GM18870 (cell line): ENCODE results near the gene GLRB.
"Not testable (repeated sequence)": the region's sequence is repeated elsewhere in the genome, so short reads cannot be mapped to it uniquely, and the experiment has no call there.

ENCODE experiments used
- ATAC-seq: cut with Tn5 transposase; IDR thresholded peaks from one replicate; pipeline ENCODE4 v1.9.1; 2021; ENCODE audit warnings: moderate library complexity; ENCODE audit not compliant: unreplicated experiment

GLRB gene

GRCh38 chr4:157075811-157076577, at the start of gene GLRB:
Gene GLRB, plus strand, starts transcription at chr4:157076150. Its CDS starts 1,875 bp downstream, at chr4:157078025.
- no peak for ATAC-seq

DNA sequence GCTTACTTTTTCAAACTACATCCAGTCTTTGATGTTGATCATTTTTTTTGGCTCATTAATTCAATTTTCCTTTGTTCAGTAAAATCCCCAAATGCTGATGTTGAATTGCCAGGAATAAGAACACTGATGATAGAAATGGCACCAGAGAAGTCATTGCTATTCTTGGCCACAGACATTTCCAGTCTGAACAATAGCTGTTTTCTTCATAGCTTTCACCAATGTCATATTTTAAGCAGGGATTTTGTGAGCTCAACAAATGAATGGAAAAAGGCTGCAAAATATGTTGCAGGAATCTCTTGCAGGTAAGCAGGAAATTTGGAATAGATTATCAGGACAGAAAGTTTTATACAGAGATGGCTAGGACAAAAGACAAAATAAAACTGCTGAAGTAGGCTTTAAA, 40.5 kb upstream of the GLRB start:
- no peak for ATAC-seq

DNA sequence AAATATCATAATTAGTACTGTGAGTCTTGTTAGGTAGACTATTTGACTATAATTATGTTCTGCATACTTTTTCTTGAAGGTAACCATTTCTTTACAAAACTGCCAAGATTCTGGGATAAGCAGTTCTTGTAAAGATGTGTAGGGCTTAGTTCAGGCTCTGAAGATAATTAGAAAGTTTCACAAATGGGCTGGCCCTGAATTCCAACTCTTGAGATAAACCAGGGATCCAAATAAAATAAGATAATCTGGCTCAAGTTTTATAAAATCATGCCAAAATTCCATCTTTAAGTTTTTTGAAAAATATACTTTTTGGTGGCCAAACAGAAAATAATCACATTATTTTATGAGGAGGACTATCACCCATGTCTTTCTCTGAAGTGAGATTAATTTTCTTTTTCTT, 35.5 kb upstream of the GLRB start:
- ATAC-seq = no peak

DNA sequence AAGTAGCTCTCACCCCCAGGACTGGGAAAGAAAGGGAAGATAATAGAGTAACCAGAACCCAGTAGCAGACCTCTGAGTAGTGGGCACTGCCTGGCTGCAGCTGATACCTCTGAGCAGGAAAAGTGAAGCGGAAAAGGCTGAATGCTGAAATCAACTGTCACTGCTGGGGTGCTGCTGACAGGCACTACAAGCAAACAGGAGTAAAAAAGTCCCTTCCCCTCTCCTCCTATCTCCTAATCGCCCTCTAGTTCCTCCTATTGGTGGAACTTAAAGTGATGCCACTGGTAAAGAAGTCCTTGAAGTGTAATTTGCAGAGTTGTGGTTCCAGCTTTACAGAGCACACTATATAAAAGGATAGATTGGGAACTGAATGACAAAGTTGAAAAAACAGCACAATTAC, 32.8 kb upstream of the GLRB start:
- ATAC-seq = no peak

- peak; percentile 86 for ATAC-seq
Observed at GRCh38 chr4:157045507-157046127, 30.3 kb upstream of the GLRB start.

- no peak for ATAC-seq
Observed at GRCh38 chr4:157048248-157048647, 27.7 kb upstream of the GLRB start.

DNA sequence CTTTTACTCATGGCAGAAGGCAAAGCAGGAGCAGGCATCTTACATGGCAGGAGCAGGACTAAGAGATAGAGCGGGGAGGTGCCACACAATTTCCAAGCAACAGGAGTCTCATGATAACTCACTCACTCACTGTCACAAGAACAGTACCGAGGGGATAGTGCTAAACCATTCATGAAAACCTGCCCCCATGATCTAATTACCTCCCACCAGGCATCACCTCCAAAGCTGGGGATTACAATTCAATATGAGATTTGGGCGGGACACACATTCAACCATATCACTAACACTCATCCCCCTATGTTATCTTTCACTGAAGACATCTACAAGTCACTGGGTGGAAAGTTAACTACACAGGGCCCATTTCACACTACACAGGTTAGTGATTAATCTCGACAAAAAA, 25.4 kb upstream of the GLRB start:
- no peak for ATAC-seq

DNA sequence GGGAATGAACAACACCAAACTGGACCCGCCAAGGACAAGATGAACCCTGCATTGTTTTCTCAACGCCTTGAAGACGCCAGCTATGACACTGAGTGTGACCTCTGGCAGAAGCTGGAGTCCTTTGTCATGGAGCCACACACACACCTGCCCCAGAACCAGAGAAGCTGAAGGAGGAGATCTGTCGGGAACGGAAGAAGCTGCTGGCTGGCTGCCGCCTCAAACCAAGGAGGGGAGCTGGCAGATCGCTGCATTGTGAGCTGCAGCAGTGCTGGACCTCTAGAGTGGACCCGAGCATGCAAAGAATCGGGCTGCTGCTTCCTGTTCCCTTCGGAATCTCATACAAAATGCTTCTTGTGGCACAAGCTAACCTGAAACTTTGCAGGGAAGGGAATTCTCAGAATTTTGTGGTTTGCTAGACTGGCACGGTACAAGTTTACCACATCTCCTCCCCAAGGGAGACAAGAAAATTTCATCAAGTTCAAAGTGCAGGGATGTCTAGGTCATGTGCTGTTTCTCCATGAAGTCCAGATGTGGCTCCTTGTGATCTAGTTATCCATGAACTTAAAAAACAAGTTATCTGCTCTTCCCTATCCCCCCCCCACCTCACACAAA, 23.4 kb upstream of the GLRB start:
- no peak for ATAC-seq

DNA sequence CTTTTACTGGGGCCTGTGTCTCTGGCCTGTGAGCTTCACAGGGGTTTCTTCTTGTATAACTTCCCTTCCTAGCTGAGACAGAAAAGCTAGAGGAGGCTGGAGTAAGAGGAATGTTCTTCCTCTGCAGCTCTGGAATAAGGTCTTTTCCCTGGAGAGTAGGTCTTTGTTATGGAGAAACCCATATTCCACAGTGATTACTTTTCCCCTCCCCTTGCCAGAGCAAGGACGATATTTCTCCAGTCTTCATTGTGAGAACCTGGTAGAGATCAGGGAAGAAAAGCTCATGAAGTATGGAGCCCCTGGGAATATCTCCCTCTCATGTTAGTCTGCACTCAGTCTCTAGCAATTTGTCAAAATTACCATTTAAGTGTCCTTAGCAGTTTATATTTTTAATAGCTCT, 18.7 kb upstream of the GLRB start:
- ATAC-seq = no peak

DNA sequence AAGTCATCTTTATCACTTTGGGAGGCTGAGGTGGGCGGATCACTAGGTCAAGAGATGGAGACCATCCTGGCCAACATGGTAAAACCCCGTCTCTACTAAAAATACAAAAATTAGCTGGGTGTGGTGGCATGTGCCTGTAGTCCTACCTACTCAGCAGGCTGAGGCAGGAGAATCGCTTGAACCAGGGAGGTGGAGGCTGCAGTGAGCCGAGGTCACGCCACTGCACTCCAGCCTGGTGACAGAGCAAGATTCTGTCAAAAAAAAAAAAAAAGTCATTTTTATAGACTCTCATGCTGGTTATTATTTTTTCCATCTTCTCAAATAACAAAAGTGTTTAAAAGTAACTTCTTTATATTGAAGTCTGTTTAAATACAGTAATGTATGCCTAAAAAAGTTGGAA, 17.1 kb upstream of the GLRB start:
- not testable (repeated sequence) for ATAC-seq

GRCh38 chr4:157072002-157072401, 3.9 kb upstream of the GLRB start:
- ATAC-seq = no peak

GRCh38 chr4:157075401-157075800, 549 bp upstream of the GLRB start:
- no peak for ATAC-seq

DNA sequence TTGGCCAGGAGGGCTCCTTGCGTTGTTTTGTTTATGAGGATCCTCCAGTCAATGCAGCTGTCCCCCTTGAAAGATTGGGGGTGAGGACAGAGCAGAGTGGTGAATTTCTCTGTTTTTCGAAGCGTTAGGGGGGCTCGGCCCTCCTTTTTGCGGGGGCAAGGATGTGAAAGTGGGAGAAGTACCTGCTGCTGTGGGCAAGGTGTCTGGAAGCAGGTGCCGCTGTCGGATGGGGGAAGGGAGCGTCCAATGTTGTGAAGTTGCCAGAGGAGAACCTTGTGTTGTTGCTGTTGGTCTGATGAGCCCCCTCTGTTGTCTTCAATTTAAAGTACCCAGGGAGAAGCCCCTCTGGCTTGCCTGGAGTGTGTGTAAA, 613 bp downstream of the GLRB start:
- no peak for ATAC-seq

DNA sequence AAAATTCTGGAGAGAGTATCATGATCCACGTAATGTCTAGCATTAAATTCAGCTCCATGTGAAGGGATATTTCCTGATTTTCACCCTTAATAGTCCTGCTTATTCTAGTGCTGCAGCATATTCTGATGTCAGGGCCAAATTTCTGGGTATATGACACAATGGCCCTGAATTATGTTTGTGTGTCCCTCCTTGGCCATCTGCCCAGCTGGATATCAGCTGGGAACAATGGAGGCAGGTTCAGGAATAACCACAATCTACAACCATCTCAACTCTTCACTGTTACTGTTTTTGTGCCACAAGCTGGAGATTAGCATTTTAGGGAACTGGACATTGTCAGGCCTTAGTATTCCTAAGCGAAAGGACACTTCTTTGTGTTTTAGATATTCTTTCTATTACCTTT, 3.5 kb downstream of the GLRB start:
- no peak for ATAC-seq

DNA sequence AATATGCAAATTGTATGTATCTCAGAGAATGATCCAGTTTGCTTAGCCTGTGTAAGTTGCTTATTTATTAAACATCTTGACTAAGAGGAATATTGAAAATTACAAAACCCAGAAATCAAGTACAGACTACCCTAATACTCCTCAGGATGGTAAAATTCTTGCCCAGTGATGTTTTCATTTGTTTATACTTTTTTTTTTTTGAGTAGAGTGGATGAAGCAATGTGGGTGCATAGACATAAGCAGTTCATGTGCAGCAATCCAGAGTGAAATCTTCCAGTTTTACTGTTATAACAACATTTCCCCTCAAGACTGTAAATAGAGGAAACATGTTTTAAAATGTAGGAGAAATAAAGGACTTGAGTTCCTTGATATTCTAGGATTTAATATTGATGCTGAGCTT, 4.7 kb downstream of the GLRB start:
- no peak for ATAC-seq

DNA sequence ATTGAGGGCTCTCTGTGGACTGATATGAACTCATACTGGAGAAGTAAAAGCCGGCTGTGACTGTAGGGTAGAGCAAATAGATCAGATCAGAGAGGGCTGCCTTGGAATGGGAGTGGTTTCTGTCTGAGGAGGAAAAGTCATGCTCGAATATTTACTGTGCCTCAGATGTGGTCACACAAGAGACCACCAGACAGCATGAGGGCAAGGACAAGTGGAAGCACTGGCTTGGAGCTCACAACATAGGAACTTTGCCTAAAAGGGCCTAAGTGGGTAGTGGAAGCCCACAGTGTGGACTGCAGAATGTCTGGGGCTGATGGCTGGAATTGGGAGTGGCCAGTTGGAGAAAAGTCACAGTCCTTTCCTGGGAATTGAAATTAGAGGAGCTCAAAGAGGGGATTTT, 19.8 kb downstream of the GLRB start:
- no peak for ATAC-seq

GRCh38 chr4:157096439-157096838, 20.5 kb downstream of the GLRB start:
- ATAC-seq = no peak

GRCh38 chr4:157099506-157099905, 23.6 kb downstream of the GLRB start:
- no peak for ATAC-seq

- no peak for ATAC-seq
Observed at GRCh38 chr4:157104541-157104940, 28.6 kb downstream of the GLRB start.

DNA sequence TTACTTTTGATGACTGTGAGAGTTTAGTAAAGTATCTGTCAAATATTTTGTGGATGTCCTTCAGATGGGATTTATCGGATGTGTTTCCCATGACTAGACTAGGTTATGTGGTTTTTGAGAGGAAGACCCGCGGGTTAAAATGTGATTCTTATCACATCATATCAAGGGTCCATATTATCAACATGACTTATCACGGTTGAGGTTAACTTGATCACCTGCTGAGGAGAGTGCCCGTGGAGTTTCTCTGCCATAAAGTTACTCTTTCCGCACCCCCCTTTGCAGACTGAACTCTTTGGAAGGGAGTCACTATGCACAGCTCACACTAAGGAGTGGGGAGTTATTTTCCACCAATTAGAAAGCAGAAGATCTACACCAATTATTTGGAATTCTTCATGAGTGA, 38.7 kb downstream of the GLRB start:
- no peak for ATAC-seq

DNA sequence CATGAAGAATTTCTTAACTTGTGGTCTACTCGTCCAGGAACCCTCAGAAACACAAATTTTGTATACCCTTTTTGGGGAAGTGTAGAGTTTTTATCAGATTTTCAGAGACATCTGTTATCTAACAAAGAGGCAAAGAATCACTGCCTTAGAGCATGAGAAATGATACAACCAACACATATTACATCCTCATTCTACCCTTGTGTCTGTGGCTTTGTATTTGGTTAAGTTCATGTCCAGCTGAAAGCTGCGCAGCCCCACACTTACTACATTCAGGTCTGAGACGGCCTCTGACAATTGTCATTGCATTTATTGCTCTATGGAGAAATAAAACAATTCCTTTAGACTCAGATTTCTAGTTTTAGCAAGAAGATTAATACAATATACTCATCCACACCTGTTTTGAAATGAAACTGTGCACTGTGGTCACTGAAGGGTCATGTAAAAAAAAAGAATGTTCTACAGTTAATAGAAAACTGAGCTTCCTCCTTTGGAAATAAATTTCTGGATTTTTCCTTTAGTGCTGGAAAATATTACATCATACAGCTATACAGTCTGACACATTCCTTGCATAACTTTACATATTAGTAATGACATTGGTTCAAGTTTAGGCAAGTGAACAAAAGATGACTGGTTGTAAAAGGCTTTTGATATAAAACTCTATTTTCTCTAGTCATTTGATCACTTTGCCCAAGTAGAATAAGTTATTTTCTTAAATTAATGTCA, 39.8 kb downstream of the GLRB start:
- ATAC-seq = no peak

- ATAC-seq = no peak
Observed at GRCh38 chr4:157121401-157121800, 45.5 kb downstream of the GLRB start.
